ENCODE measurements around the gene WIZ.
A peak's percentile ranks its signal among the peaks of the same experiment; 100 is the strongest.

WIZ gene

GRCh38 chr19:15445227-15445605 lies 4.5 kb downstream of the WIZ start:
- no peak for DNase-seq (ENCODE audit: low spot score)

DNA sequence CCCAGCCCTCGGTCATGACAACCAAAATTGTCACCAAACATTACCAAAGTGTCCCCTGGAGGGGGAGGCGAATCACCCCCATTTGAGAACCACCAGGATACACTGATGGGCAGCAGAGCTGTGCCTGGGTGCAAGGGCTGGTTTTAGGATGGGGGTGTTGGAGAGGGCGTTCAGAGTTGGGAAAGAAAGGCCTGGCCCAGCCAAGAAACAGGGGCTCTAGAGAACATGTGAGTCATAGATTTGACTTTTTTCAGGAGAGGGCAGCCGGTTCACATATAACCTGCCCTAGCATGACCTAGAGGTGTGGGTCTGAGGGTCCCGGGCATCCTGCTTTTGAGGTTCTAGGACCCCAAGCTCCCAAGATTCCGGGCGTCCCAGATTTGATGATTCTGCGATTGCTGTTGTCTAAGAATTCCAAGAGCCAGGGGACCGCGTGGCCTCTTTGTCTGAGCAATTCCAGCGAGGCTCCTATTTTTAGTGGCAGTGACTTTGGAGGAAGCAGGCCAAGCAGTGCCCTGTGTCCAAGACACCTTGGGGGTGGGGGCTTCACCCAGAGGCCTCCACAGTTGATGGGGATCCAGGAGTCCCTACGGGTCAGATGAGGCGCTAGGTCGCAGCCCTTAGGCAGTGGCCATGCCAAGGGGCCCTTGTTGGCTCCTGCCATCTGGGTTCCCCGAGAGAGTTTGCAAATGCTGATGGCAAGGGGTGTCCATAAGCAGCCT lies 5.1 kb downstream of the WIZ start:
- no peak for DNase-seq (ENCODE audit: low spot score)

DNA sequence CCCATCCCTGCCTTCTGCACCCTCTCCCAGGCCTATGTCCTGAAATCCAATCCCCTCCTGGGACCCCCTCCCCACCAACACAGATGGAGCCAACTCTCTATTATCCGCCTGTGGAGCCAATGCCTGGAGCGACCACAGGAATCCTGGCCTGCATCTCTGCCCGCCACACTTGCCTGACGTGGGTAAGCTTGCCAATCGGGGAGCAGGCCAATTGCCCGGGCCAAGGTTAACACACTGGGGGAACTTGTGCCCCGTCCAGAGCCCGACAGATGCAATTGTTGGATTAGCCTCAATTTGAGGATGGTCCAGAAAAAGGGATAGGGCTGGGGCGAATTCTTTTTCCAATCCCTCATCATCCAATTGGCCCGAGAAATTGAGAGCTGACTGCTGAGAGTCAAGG lies 5.9 kb downstream of the WIZ start:
- peak; percentile 16 for DNase-seq (ENCODE audit: low spot score)

- DNase-seq (ENCODE audit: low spot score) = no peak
Measured at GRCh38 chr19:15443325-15443724, 6.4 kb downstream of the WIZ start.

DNA sequence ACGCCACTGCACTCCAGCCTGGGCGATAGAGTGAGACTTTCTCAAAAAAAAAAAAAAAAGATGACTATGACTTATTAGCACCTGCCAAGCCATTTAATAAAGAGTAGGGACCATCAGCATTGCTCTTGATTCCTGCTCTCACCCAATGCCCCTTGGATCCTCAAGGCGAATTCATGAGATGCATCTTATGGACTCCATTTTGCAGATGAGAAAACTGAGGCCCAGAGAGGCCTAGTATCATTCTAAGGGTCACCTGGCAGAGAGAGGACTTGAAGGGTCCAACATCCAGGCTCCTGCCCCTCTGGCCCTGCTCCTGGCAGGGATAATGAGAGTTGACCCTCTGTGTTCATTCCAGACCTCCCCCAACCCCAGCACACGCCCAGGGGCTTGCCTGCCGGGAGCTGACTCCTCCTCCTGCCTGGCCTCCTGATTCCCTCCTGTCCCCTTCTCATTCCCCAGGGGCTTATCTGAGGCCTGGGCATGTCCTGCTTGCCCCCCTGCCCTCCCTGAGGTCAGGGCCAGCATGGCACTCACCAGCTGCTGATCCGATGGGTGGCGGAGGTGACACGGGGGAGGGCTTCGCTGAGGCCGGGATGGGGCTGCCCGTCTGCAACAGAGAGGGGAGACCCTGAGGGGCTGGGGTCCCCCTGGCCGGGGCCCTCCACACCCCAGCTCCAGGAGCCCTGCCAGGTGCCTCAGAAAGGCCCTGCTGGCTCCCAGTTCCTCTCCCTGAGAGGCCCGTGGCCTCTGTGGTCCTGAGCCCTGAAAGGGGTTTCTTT lies 7.4 kb downstream of the WIZ start:
- DNase-seq (ENCODE audit: low spot score) = no peak

DNA sequence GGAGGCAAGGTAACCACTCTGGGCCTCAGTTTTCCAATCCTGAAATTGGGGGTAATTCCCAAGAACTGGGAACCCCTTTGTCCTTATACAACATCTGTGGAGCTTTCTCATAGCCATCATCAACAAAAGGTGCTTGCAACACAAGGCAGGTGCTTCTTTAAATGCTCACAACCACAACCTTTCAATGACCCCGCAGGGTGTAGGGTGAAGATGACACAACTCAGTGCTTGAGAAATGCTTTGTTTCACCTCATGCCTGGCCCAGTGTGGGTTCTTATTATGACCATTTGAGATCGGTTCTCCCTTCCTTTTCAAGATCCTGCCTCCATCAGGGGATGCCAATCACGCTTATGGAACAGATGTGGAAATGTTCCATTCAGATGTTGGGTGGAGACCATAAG lies 8.4 kb downstream of the WIZ start:
- DNase-seq (ENCODE audit: low spot score) = no peak

DNA sequence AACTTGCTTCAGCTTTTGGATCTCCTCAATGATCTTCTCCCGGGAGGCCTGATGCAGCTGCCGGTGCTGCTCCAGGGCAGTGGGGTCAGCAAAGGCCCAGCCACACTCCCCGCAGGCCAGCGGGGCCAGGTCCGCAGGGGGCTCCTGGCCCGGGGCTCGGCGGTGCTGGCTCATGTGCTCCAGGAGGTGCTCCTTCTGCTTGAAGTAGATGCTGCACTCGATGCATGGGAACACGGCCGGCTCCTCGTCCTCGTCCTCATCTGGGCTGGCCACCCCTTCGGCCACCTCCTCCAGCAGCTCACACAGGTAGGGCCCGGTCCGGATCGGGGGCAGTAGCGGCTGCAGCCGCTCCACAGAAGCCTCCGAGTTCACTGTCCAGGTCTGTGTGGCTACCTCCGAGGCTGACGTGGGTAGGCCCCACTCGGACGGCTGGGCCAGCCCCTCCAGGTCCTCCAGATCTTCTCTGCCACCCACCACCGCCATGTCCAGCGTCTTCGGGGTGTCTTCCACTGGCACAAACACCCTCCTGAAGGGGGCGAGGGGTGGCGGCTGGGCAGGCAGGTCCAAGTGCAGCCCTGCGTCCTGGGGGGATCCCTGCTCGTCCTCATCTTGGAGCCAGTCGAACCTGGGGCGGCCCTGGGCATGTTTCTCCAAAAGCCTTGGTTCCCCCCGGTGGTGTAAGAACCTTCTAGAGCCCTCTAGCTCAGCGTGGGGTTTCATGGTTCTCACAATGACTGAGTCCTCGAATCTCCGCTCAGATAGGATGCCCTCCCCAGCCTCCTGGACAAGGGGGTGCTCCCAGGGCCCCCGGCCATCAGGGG lies 9.7 kb downstream of the WIZ start:
- no peak for DNase-seq (ENCODE audit: low spot score)

DNA sequence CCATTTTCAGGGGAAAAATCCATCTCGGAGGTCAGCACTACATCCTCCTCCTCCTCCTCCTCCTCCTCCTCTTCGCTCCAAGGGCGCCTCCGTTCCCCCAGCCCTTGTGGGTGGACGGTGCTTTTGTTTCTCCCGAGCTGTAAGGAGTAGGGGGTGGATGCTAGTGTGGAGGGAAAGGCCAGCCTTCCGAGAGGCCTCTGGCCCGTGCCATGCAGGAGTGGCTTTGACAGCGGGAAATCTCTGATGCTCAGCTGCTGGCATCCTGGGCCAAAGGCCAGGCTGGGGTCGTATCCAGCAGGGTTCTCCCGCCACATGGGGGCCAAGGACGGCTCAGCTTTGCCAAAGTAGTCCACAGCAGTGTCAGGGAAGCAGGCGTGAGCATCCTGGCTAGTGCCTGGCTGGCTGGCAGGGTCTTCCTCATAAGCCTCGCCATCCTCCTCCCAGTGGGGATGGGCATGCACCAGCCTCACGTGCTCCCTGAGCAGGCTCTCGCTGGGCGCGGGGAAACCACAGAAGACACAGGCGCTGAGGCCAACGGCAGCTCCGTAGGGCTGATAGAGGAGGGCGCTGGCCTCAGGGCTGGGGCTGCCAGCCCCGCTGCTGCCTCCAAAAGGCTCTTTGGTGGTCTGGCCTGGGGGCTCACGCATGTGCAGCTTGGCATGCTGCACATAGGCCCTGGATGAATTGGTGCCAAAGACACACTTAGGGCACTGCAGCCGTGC lies 10.5 kb downstream of the WIZ start:
- no peak for DNase-seq (ENCODE audit: low spot score)

DNA sequence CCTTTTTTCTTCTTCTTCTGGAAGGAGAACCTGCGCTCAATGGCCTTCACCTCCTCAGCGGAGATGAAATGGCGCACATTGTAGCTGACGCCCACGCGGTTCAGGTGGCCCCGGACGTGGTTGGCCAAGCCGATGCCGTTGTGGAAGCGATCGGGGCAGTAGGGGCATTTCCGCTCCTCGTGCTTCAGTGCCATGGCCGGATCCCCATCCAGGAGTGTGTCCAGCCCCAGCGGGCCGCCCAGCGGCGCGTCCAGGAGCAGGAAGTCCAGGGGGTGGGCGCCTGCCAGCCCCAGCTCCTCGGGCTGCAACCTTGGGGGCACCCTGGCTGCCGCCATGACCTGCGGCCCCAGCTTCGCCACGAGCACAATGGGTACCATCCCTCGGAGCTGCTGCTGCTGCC lies 11.2 kb downstream of the WIZ start:
- no peak for DNase-seq (ENCODE audit: low spot score)

- DNase-seq (ENCODE audit: low spot score) = no peak
Measured at GRCh38 chr19:15438124-15438496, 11.6 kb downstream of the WIZ start.

- DNase-seq (ENCODE audit: low spot score) = no peak
Measured at GRCh38 chr19:15437355-15438123, 12.2 kb downstream of the WIZ start.

DNA sequence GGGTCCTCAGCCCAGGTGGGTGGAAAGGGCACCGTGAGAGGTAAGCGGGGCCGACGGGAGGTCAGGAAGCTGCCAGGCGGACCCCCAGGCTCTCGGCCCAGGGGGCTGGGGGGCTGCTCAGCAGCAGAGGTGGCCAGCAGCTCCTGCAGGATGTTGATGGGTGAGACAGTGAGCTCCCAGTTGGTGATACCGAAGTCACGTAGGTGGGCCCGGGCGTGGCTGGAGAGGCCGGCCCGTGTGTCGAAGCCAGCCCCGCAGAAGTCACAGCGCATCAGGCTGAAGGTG lies 13.0 kb downstream of the WIZ start:
- no peak for DNase-seq (ENCODE audit: low spot score)

GRCh38 chr19:15436012-15436825 lies 13.5 kb downstream of the WIZ start:
- DNase-seq (ENCODE audit: low spot score) = no peak

GRCh38 chr19:15433519-15434069 lies 16.2 kb downstream of the WIZ start:
- no peak for DNase-seq (ENCODE audit: low spot score)

DNA sequence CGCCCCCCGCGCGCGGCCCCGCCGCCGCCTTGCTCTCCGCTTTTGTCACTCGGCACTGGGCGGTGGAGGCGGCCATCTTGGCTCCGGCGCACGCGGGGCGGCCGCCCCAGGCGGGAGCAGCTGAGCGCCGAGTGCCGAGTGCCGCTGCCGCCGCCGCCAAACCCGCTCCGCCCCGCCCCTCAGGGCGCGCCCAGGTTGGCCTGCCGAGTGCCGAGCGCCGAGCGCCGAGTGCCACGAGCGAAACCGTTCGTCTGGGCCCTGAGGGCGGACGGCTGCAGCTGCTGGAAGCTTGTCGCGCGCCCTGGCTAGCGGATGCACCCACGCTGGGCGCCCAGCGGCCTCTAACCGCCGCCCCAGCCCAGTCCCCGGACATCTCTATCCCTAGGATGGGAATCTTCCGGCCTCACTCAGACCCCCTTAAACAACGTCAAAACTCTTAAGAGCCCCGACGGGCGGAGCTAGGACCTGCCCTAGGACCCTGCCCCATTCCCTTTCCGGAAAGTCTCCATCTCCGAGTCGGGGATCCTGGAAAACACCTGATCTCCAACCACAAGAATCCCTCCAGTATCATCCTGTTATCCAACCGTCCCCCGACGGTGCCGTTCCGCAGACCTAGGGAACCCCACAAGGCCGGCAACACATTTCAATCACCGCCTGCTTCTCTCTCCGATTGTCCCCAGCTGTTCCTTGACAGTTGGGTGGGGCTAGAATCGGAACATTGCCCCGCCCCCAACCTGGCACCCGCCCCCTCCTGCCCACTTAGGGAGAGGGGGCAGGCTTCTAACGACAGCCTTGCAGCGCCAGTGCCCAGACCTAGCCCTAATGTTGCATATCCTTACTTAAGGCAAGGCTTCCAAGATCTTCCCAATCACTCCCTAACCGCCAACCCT lies 16.9 kb downstream of the WIZ start:
- peak; percentile 84 for DNase-seq (ENCODE audit: low spot score)

DNA sequence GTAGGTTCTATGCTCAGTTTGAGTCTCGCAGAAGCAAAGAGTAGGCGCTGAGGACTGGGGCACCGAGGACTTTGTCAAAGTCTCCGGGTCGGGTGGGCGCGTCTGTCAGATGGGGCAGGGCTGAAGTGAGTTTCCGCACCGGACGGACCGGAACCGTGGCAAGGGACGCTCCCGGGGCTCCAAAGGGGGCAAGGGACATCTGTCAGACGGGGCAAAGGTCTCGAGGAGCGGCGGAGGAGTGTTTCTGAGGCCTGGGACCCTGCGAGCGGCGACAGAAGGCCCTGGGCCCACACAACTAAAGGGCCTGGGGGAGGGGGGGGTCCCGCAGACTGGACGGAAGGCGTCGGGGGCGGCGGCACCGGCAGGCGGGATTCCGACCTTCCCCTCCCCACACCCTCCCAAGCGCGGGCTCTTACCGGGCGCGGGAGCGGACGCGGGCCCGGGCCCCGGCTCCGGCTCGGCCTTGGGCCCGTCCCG lies 17.7 kb downstream of the WIZ start:
- DNase-seq (ENCODE audit: low spot score) = no peak

DNA sequence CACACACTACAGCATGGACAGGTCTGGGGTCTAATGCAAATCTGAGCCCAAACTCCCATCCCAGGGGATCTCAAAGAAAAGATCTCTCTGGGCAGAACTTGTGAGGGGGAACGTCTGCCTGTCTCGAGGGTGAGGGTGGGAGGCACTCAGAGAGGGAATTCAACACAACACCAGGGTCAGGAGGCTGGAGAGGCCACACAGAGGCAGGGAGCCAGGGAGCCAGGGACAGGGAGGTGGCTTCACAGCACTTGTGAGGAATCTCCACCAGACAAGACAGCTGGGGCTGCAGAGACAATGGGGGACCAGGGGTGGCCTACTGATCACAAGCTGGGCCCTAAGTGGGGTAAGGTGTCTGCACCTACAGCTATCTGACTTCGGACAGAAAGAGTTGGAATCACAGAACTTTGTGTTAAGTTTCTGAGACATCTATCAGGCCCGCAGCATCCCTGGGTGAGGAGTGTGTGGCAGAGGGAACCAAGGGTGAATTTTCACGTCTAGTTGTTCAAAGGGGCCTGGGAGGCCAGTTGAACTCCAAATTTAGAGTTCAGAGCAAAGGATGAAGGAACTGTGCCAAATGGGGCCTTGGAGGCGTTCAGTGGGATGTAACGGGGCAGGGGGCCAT lies 18.2 kb downstream of the WIZ start:
- DNase-seq (ENCODE audit: low spot score) = no peak

DNA sequence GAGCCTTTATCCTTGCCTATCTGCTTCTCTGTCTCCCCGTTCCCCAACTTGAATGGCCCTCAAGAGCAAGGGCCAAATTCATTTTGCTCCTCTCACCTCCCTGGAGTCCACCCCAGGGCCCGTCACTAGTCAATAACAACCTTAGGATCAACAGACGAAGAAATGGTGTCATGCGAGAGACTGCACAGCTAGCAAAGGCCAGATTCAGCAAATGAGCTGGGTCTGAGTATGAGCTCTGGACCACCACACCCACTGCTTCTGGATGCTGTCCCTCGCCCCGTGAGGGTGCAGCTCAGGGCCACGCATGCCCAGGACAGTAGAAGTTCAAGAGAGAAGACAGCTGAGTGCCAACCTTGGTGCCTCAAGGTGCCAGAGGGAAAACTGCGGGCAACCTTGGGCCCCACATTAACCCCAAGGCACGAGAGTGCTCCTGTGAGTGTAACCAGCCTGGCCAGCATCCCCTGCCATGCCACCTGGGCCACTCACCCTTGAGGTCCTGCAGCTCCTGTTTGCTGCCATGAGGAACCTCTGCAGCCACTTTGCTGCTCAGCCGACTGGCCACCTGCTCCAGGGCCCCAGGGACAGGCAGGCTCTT lies 19.1 kb downstream of the WIZ start:
- DNase-seq (ENCODE audit: low spot score) = no peak
